HEK293T (cell line): Measurements from ENCODE around the gene EXOC4.

Source experiments
- ARNT ChIP-seq: fragments of 450-650 bp; IDR thresholded peaks from 2 replicates; pipeline ENCODE4 v1.6.1; 2017; ENCODE audit warnings: mild to moderate bottlenecking
- BHLHE40 ChIP-seq: fragments of 450-650 bp; IDR thresholded peaks from 2 replicates; pipeline ENCODE4 v1.6.1; 2016; ENCODE audit warnings: mild to moderate bottlenecking, moderate library complexity, borderline replicate concordance
- ELF4 ChIP-seq: fragments of 450-650 bp; IDR thresholded peaks from 2 replicates; pipeline ENCODE4 v1.6.1; 2017; ENCODE audit warnings: antibody characterized with exemption
- FOXK2 ChIP-seq: fragments of 450-650 bp; IDR thresholded peaks from 2 replicates; pipeline ENCODE4 v1.6.1; 2016; ENCODE audit warnings: mild to moderate bottlenecking
- FOXM1 ChIP-seq: fragments of 450-650 bp; IDR thresholded peaks from 2 replicates; pipeline ENCODE4 v1.6.1; 2017; ENCODE audit warnings: mild to moderate bottlenecking, borderline replicate concordance
- NFRKB ChIP-seq: fragments of 450-650 bp; IDR thresholded peaks from 2 replicates; pipeline ENCODE4 v1.6.1; 2016; ENCODE audit warnings: mild to moderate bottlenecking, moderate library complexity
- SP1 ChIP-seq: fragments of 450-650 bp; IDR thresholded peaks from 2 replicates; pipeline ENCODE4 v1.6.1; 2017
- SUZ12 ChIP-seq: fragments of 450-650 bp; IDR thresholded peaks from 2 replicates; pipeline ENCODE4 v1.6.1; 2016; ENCODE audit warnings: mild to moderate bottlenecking
- TARDBP ChIP-seq: fragments of 450-650 bp; IDR thresholded peaks from 2 replicates; pipeline ENCODE4 v1.6.1; 2016
- ZNF384 ChIP-seq: fragments of 450-650 bp; IDR thresholded peaks from 2 replicates; pipeline ENCODE4 v1.6.1; 2016
- TF ChIP-seq, protein P1 (sequence below): fragments of 450-650 bp; IDR thresholded peaks from 2 replicates; pipeline ENCODE4 v1.6.1; 2016

DNA sequence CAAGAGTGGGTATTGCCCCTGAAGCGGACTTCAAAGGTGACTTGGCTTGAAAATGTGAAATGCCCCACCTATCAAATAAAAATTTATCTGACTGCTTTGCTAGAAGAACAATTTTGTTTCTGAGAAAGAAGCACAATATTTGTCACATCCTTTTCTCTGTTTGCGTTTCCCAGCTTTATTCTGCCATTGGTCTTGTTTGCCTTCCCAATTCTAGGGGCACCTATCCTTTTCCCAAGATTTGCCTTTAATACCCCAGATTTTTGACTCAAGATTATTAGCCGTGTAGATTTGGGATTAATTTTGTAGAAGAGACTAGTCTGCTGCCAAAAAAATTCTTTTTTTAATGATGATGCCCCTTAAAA, 764.0 kb downstream of the EXOC4 start:
- TF ChIP-seq TARDBP, result no peak
- TF ChIP-seq FOXM1, result no peak
- TF ChIP-seq BHLHE40, result no peak
- no peak for TF ChIP-seq ZNF384
- TF ChIP-seq ELF4, result no peak
- no peak for TF ChIP-seq FOXK2
- TF ChIP-seq, protein P1, sequence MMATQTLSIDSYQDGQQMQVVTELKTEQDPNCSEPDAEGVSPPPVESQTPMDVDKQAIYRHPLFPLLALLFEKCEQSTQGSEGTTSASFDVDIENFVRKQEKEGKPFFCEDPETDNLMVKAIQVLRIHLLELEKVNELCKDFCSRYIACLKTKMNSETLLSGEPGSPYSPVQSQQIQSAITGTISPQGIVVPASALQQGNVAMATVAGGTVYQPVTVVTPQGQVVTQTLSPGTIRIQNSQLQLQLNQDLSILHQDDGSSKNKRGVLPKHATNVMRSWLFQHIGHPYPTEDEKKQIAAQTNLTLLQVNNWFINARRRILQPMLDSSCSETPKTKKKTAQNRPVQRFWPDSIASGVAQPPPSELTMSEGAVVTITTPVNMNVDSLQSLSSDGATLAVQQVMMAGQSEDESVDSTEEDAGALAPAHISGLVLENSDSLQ, result no peak
- no peak for TF ChIP-seq SUZ12
- TF ChIP-seq NFRKB, result no peak
- TF ChIP-seq SP1, result no peak
- no peak for TF ChIP-seq ARNT
